Bronchial epithelial cell (primary cell): Measurements from ENCODE around the gene ARHGAP9. TPM values are rescaled to one million over a fixed set of nuclear protein-coding genes. Genes with fewer than 3 reads are reported as not detected.
A peak's percentile ranks its signal among the peaks of the same experiment; 100 is the strongest.

Source experiments
- DNase-seq: peaks from one replicate; pipeline ENCODE4 v3.0.0-alpha.2; 2010; ENCODE audit warnings: low read depth
- FAIRE-seq: peaks from 2 replicates; lab custom pipeline; 2011; peaks lifted over from hg19 to GRCh38; lab: Jason Lieb, UNC
- H3K27me3 ChIP-seq: 2 replicates; pipeline ENCODE4 v1.5.1; 2011; ENCODE audit warnings: low read length; ENCODE audit not compliant: control insufficient read depth, insufficient read depth
- H3K36me3 ChIP-seq: 2 replicates; pipeline ENCODE4 v1.5.1; 2011; ENCODE audit warnings: low read length; ENCODE audit not compliant: control insufficient read depth, insufficient read depth
- H3K4me3 ChIP-seq: 2 replicates; pipeline ENCODE4 v1.5.1; 2011; ENCODE audit warnings: mild to moderate bottlenecking, low read depth, low read length, control low read depth
- total RNA-seq: library from RNA; depleted of rRNA; stranded (reverse); fragments of >200 nt; gene quantifications from 2 replicates; pipeline ENCODE4 v1.2.1, GENCODE V29; 2014
- TF ChIP-seq, protein P1 (sequence below): IDR thresholded peaks from 2 replicates; pipeline ENCODE4 v1.5.1; 2011; ENCODE audit warnings: mild to moderate bottlenecking, moderate library complexity, low read length, control low read depth, inconsistent platforms; ENCODE audit not compliant: insufficient read depth, severe bottlenecking

ARHGAP9 gene
- total RNA-seq, 1 donor from 2014 or later: not detected

DNA sequence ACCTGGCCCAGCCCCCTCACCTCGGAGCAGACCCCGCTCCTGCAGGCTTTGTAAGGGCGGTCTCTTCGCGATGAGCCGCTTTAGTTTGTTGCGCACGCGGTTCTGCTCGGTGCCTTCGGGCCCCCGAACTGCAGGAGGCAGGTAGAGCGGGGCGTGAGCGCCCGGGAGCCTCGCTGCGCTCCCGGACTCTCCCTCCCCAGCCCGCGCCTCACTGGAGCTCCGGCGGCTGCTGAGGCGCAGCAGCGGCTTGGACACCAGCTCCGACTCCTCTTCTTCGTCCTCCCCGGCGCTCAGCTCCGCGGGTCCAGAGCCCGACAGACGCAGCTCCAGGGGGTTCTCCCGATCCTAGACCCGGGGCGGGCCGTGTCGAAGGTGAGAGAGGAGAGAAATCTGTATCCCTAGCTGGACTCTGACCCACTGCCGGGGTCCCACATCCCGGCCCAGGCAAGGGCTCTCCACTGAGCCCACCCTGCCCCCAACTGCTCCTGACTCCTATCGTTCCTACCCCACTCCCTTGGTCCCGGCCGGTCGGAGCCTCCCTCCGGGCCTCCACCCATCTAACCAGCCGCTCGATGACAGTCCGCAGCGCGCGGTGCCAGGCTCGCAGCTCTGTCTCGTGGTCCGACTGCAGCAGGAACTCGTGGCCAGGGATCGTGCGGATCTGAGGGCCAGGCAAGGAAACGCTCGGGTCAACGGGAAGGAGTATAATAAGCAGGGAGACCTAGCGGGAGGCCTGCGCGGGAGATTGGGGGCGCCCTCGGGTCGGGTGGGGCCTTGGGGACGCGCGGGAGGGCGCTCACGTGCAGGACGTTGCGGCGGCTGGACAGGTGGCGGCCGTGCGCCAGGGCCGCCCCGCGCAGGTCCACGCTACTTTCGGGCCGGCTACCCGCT lies 4.2 kb downstream of the ARHGAP9 start:
- Histone ChIP-seq H3K4me3 (peak overlapping the region; percentile 16), H3K27me3 (peaks cover 40% of the 10 kb centered on the region), H3K36me3 (no peaks in the 10 kb centered on the region)
- no peak for DNase-seq
- FAIRE-seq: no peak
- TF ChIP-seq, protein P1, sequence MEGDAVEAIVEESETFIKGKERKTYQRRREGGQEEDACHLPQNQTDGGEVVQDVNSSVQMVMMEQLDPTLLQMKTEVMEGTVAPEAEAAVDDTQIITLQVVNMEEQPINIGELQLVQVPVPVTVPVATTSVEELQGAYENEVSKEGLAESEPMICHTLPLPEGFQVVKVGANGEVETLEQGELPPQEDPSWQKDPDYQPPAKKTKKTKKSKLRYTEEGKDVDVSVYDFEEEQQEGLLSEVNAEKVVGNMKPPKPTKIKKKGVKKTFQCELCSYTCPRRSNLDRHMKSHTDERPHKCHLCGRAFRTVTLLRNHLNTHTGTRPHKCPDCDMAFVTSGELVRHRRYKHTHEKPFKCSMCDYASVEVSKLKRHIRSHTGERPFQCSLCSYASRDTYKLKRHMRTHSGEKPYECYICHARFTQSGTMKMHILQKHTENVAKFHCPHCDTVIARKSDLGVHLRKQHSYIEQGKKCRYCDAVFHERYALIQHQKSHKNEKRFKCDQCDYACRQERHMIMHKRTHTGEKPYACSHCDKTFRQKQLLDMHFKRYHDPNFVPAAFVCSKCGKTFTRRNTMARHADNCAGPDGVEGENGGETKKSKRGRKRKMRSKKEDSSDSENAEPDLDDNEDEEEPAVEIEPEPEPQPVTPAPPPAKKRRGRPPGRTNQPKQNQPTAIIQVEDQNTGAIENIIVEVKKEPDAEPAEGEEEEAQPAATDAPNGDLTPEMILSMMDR: no peak

DNA sequence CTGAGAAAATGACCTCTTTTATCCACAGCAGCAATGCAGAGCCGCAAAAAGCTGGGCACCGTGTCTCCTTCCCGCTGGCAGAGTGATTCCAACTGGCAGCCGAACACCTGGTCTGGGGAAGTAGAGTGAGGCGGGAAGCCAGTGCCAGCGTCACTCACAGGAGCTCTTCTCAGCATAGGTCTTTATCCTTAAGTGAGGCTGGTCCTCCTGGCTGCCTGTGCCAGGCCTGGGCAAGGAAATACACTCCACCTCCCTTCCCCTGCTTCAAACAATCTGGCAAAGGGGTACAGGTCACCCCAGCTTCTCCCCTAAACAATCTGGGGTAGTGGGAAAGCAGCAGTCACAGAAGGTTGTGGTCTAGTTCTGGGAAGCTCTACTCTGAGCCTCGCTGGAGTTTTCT lies 4.8 kb downstream of the ARHGAP9 start:
- no peak overlapping the region for H3K4me3 ChIP-seq
- FAIRE-seq: no peak
- TF ChIP-seq, protein P1: no peak
- no peak for DNase-seq
- no peaks in the 10 kb centered on the region for H3K36me3 ChIP-seq
- H3K27me3 ChIP-seq: peaks cover 39% of the 10 kb centered on the region

DNA sequence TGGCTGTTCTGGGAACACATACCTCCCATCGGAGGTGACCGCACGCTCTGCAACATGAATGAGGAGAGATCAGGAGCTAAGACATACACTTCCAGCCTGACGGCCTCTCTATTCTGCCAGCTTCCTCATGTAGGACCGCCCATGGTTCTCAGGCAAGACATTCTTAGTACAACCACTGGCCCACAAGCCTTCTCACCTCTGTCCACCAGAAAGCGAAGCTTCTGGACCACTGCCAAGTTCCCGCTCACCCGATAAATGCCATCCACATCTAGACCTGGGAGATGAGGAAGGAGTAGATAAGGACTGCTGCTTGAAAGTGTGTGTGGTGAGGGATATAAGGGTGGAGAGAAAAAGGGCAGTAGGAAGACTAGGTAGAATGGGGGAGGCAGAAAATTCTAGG lies 5.2 kb downstream of the ARHGAP9 start:
- H3K36me3 ChIP-seq: no peaks in the 10 kb centered on the region
- TF ChIP-seq, protein P1: no peak
- H3K4me3 ChIP-seq: no peak overlapping the region
- no peak for FAIRE-seq
- H3K27me3 ChIP-seq: peaks cover 39% of the 10 kb centered on the region
- no peak for DNase-seq

DNA sequence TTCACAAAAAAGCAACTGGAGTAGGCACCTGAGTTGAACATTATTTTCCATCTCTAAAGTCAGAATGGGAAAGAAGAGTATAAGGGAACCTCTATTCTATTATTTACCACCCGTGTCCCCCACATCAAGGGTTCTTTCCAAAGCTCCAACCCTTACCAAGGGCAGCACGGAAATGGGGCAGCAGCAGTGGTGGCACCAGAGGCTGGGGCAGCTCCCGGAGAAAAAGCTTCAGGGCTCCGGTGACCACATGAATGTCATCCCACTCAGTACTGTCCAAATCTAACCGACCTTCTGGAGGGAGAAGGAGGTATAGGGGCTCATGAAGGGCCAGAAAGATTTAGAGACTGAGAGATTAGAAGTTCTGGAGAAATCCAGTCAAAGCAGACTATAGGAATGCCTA lies 5.8 kb downstream of the ARHGAP9 start:
- Histone ChIP-seq H3K36me3 (no peaks in the 10 kb centered on the region), H3K27me3 (peaks cover 39% of the 10 kb centered on the region), H3K4me3 (no peak overlapping the region)
- DNase-seq (no peak), FAIRE-seq (no peak)
- TF ChIP-seq, protein P1: no peak

DNA sequence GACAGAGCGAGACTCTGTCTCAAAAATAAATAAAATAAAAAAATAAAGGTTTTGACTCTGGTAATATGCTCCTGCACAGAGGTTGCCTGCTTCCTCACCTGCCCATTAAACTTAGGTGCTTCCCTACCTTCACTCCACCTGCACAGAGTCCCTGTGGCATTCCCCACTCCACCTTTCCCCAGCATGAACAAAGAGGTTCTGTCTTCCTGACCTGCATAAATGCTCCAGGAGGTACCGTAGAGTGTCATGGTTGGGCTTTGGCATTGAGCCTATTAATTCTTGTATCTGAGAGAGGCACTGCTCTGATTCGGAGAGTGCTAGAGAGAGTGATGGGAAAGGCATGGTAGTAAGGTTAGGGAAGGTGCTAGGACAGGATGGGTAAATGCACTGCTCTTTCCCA lies 6.3 kb downstream of the ARHGAP9 start:
- no peak for DNase-seq
- H3K27me3 ChIP-seq: peaks cover 39% of the 10 kb centered on the region
- H3K36me3 ChIP-seq: no peaks in the 10 kb centered on the region
- TF ChIP-seq, protein P1: no peak
- no peak overlapping the region for H3K4me3 ChIP-seq
- FAIRE-seq: no peak

DNA sequence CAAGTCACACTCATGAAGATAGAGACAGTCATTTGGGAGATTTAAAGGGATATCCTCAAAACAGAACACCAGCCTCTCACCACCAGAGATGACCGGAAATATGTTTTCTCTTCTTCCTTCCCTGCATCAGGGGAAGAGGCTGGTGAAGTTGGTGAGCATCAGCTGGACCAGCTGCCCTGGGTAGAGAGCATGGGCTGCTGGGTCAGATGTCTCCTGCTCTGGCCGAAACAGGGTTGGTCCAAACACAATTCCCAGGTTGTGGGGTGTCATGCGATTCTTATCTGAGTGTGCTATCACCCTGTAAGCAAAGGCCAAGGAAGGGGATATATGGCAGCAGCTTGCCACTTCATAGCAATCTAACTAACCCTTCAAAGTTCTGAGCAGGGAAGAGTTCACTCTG lies 7.3 kb downstream of the ARHGAP9 start:
- Histone ChIP-seq H3K27me3 (peaks cover 44% of the 10 kb centered on the region), H3K36me3 (no peaks in the 10 kb centered on the region), H3K4me3 (no peak overlapping the region)
- TF ChIP-seq, protein P1: no peak
- DNase-seq: no peak
- FAIRE-seq: no peak
